ENCODE measurements around the gene EIF3A.

DNA sequence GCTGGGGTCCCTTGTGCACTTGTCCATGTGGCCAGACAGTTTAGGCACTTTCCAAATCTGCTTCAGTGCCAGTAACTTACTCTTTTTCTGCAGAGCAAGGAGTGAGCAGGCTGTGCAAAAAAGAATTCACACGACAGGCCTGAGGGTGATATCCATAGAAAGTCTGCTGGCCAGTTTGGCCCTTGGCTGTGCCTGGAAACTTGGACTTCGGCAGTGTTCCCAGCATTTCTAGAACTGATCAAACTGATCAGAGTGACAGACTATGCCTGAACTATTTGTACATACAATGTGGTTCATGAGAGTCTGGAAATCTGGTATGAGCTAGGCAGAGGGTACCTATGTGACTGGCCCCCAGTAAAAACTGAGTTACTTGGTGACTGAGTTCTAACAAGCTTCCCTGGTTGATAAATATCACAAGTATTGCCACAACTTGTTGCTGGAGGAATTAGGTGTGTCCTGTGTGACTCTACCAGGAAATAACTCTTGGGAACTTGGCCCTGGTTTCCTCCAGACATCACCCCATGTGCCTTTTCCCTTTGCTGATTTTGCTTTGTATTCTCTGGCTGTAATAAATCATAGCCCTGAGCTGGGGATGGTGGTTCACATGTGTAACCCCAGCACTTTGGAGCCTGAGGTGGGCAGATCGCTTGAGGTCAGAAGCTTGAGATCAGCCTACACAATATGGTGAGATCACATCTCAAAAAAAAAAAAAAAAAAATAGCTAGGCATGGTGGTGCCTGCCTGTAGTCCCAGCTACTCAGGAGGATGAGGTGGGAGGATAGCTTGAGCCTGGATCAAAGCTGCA, 20.0 kb upstream of the EIF3A start:
- TF ChIP-seq, protein P1, sequence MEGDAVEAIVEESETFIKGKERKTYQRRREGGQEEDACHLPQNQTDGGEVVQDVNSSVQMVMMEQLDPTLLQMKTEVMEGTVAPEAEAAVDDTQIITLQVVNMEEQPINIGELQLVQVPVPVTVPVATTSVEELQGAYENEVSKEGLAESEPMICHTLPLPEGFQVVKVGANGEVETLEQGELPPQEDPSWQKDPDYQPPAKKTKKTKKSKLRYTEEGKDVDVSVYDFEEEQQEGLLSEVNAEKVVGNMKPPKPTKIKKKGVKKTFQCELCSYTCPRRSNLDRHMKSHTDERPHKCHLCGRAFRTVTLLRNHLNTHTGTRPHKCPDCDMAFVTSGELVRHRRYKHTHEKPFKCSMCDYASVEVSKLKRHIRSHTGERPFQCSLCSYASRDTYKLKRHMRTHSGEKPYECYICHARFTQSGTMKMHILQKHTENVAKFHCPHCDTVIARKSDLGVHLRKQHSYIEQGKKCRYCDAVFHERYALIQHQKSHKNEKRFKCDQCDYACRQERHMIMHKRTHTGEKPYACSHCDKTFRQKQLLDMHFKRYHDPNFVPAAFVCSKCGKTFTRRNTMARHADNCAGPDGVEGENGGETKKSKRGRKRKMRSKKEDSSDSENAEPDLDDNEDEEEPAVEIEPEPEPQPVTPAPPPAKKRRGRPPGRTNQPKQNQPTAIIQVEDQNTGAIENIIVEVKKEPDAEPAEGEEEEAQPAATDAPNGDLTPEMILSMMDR (IDR thresholded peaks at IDR 0.05): no peak
- TF ChIP-seq TCF7L2 (IDR thresholded peaks at IDR 0.05; ENCODE audit: low read depth, low read length) (no peak), POLR2AphosphoS5 (IDR thresholded peaks at IDR 0.05; ENCODE audit: low read depth, low read length) (no peak), SIN3A (IDR thresholded peaks at IDR 0.05; ENCODE audit: borderline replicate concordance, insufficient read depth, low read depth, low read length) (no peak)
- TF ChIP-seq, protein P2, sequence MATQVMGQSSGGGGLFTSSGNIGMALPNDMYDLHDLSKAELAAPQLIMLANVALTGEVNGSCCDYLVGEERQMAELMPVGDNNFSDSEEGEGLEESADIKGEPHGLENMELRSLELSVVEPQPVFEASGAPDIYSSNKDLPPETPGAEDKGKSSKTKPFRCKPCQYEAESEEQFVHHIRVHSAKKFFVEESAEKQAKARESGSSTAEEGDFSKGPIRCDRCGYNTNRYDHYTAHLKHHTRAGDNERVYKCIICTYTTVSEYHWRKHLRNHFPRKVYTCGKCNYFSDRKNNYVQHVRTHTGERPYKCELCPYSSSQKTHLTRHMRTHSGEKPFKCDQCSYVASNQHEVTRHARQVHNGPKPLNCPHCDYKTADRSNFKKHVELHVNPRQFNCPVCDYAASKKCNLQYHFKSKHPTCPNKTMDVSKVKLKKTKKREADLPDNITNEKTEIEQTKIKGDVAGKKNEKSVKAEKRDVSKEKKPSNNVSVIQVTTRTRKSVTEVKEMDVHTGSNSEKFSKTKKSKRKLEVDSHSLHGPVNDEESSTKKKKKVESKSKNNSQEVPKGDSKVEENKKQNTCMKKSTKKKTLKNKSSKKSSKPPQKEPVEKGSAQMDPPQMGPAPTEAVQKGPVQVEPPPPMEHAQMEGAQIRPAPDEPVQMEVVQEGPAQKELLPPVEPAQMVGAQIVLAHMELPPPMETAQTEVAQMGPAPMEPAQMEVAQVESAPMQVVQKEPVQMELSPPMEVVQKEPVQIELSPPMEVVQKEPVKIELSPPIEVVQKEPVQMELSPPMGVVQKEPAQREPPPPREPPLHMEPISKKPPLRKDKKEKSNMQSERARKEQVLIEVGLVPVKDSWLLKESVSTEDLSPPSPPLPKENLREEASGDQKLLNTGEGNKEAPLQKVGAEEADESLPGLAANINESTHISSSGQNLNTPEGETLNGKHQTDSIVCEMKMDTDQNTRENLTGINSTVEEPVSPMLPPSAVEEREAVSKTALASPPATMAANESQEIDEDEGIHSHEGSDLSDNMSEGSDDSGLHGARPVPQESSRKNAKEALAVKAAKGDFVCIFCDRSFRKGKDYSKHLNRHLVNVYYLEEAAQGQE (IDR thresholded peaks at IDR 0.05; ENCODE audit: insufficient read depth in 1 of 2, low read depth in 2 of 2, low read length in 1 of 2): no peak
